ENCODE results near the gene SLC25A53.
"Not testable (repeated sequence)": the region's sequence is repeated elsewhere in the genome, so short reads cannot be mapped to it uniquely, and the experiment has no call there.

The SLC25A53 gene

GRCh38 chrX:104075778-104076445 lies 80.9 kb downstream of the SLC25A53 start, which contains the start of gene TMSB15C:
Gene TMSB15C (minus strand): TSS chrX:104076236.
- DNase-seq = not testable (repeated sequence)

GRCh38 chrX:104062636-104063035 lies 94.2 kb downstream of the SLC25A53 start:
- DNase-seq = not testable (repeated sequence)

- not testable (repeated sequence) for DNase-seq
Measured at GRCh38 chrX:104054956-104055355, 101.9 kb downstream of the SLC25A53 start.
